EL (cell line): ENCODE results near the gene SNX9.
A peak's percentile ranks its signal among the peaks of the same experiment; 100 is the strongest.

Source experiments
- DNase-seq: peaks from one replicate; pipeline ENCODE4 v3.0.0-alpha.2; 2016

The SNX9 gene

DNA sequence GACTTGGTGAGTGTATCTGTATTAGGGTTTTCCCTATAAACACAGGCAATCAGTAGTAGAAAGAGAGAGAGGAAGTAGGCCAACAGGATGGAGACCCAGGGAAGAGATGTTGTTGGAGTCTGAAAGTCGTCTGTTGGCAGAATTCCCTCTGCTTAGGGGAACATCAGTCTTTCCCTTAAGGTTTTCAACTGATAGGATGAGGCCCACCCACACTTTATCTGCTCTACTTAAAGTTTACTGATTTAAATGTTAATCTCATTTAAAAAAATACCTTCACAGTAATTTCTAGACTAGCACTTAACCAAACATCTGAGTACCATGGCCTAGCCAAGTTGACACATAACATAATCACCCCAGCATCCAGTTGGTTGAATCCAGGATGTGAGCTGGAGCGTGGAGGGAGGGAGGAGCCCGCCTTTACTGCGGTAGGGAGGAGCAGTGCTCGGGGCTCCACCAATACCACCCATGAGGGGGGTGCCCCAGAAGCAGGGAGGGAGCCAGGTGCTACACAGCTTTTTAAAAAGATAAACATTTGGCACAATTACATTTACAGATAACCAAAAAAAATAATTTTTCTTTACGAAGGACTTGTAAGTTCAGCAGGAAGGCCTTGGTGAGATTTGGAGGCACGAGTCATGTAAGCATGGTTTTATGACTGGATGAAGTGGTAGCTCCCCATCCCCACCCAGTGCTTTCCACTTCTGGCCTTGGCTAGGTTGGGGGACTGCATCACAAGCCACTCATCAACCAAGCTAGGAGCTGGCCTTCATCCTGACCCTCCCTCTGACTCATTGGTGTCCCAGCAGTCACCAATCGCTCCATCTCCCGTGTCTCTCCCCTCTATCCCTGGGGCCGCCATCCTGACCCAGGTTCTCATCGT lies 18.4 kb upstream of the SNX9 start:
- DNase-seq: peak; percentile 29

DNA sequence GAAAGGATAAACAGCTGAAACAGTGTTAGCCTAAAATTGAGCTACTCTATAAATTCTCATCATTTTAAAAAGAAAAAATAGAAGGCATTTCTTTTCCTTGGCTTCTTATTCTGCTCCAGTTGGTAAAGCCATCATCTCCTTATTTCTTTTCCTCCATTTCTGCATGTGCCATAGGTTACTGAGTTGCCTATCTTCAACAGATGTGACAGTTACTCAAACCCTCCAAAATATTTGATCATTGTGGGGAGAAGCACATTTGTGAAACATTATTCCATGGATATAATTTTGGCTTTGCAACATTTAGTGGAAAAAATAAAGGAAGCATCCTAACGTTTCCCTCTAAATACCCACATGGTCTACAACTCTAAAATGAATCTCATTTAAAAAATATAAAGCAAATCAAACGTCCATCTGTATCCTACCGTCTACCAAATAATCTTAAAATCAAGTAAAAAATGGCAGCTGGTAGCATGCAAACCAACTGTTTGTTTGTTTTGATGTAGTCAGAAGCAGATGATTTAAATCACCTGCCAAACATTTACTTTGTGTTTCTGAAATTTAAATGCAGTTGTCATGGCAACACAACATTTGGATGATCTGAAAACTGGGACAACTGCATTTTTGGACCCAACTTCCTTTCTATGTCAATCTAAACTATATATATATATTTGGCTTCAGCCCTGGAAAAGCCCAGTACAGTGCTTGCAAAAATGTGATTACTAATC lies 16.8 kb upstream of the SNX9 start:
- no peak for DNase-seq

GRCh38 chr6:157806856-157807215 lies 16.2 kb upstream of the SNX9 start:
- DNase-seq: no peak

DNA sequence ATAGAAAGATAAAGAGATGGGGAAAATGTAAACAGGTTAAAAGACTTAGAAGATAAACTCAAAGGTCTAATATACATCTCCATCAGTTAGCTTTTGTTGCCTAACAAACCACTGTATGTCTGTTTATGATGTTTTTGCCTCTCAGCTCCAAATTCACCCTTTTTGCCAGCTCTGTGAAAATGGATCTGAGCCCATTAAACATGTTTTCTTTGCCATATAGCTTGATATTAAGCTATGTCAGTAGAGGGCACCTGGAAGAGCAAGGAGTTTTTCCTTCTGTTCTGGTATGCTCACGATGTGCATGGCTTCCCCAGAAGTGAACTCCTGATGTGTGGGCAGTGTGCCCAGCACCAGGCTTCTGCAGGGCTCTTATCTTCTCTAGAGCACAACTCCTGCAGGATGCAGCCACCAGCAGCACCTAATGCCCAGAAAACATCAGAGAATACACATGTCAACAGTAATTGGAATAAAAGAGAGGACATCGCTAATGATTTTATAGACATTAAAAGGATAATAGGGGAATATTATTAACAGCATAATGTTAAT lies 14.6 kb upstream of the SNX9 start:
- DNase-seq: no peak

DNA sequence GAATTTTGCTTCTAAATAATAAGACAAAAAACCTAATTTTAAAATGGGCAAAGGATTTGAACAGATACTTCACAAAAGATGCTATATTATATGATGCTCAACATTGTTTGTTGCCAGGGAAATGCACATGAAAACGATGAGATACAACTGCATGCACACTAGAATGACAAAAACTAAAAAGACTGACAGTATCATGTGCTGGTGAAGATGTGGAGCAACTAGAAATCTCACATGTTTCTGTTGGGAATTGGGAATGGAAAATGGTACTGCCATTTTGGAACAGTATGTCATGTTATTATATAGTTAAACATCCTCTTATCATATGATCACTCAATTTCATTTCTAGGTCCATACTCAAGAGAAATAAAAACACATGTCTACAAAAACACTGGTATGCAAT lies 13.4 kb upstream of the SNX9 start:
- no peak for DNase-seq

GRCh38 chr6:157811137-157811475 lies 11.9 kb upstream of the SNX9 start:
- no peak for DNase-seq

- peak; percentile 28 for DNase-seq
These were observed 11.4 kb upstream of the SNX9 start for GRCh38 chr6:157811476-157812173.

DNA sequence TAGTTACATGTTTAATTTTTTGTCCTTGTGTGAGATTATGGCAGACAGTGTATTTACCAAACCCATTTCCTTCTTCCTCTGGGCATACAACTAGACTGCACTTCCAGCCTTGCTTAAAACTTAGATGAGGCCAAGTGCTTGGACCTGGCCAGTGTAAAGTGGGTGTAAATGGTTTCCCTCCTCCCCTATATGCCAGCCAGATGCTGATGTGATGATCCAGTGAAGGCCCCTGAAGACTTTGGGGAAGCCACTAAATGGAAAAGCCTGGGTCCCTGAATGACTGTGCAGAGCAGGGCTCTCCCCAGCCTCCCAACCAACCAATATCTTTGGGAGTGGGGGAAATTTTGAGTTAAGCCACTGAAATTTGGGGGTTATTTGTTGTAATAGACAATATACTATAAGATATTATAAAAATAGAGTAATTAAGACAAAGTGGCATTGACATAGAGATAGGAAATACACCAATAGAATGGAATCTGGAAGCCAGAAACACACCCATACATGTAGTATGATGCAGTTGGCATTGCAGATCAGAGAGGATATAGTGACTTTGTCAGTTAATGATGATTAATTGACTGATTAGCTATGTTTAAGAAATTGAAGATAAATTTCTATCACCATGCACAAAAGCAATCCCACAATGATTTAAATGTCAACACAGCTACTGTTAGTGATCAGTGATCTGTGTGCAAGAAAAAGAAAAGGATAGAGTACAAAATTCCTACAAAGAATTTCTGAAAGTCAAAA lies 10.4 kb upstream of the SNX9 start:
- no peak for DNase-seq

DNA sequence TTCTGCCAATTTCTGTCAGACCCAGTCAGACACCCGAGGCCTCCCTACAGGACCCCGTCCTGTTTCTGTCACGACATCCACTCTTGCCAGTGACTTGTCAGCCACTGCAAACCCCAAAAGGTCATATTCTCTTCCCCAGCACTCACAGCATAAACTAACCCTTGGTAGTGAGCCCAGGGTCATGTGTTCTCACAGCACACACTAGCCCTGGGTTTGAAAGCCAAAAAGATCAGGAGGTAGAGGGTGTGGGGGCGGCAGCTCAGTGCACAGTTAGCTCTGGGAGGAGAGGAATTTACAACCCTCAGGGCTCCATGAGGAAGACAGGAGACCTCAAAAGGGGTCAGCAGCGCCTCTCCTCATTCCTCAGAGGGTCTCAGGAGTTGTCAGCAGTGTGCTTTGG lies 9.9 kb upstream of the SNX9 start:
- DNase-seq: peak; percentile 25

- DNase-seq: peak; percentile 74
These were observed 9.1 kb upstream of the SNX9 start for GRCh38 chr6:157813750-157814455.

DNA sequence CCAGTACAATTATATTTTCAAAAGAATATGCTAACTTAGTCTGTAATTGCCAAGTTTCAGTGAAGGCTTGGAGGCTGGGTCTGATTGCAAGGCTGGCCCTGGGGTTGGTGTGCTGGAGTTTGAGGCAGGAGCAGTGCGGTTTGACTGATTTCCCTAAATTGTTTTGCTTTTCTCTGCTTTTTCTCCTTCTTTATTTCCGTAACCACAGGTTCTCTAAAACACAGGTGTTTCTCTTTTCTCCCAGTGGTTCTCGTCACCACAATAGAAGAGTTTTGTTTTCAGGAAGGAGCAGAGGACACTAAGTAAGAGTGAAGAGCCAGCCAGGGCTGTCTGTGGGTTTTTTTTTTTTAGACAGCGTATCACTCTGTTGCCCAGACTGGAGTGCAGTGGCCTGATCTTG lies 8.2 kb upstream of the SNX9 start:
- no peak for DNase-seq

DNA sequence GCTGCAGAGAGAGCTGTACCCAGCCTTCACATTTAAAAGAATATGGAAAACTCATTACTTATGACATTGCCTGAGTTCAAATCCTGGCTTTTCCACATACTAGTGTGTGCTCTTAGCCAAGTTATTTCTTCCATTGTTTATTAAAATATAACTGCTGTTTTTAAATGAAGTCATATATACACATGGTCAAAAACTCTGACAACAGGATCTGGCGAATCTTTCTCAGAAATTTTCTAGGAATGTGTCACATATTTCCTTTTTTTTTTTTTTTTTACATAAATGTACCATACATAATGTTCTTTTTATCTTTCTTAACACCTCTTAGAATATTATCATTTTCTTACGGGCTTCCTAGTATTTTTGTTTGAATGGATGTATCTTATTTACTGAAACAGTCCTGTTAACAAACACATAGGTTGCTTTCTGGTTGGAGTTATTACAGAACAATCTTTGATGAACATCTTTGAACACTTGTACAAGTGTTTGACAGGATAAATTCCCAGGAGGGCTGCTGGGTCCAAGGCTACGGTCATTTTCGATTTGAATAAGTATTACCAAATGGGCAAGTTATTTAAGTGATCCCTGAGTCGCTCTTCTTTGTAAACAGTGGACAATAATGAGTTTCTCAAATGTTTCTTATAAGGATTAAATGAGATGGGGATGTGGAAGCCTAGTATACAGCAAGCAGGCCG lies 1.6 kb upstream of the SNX9 start:
- DNase-seq: peak; percentile 47

DNA sequence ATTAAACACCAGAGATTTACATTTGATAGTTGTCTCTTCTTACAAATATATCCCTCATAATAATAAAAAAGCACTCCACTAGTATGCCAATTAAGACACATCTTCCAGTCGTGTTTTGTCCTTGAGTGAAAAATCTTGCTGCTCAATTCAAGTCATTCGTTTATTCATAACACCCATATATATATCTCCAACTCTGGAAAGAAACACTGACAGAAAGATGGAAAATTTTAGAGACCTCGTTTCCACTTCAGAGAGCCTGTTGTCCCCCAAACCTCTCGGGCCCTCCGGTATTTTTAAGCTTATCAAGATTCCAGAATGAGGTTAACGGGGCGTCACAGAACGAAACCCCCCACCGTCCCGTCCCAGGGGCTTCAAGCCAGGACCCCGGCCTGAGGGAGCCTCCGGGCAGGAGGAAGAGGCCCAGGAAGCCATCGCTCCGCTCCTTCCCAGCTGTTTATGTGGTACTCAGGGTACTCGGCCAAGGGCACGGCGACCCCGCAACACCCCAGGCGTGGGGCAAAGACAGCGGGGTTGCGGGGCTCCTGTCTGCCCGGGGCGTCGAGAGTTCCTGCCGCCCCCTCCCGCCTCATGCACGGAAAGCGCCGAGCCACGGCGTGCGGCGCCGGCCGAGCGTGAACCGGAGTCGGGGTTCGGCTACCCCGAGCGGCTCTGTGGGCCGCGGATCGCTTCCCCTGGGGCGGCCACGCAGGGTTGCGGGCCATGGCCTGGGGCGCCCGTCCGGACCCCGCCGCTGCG lies 623 bp upstream of the SNX9 start:
- peak; percentile 26 for DNase-seq

DNA sequence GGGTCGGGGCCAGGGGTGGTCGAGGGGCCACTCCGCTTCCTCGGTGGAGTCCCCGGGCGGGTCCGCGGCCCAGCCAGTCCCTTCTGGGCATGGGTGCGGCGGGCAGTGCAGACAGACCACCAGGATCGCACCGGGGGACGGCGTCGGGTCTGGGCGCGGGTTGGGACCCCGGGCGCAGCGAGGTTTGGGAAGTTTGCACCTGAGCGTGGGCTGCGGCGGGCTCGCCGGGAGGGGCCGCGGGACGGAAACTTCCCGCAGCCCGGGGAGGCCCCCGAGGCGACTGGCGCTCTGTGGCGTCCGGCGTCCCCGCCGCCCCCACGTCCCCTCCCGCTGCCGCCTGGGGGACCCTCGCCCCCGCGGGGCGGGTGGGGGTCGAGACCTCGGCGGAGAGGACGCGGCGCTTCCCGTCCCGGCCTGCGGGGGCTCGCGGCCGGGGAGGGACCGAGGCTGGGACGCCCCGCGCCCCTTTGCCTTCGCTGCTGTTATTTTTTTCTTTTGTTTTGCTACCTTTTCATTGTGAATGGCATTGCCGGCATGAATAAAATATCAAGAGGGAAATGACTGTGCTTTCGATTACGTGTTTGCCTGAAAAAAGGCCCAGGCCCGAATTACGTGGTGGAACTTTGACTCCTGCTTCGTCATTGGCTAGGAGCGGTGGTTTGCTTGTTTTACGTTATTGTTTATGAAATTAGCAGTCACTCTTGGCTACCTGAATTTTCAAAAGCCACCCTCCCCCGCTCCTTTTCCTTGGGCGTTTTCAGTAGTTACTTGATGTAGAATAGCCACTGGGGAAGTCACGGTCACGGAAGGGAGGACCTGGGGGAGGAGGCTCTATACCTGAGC lies 703 bp downstream of the SNX9 start:
- peak; percentile 58 for DNase-seq

DNA sequence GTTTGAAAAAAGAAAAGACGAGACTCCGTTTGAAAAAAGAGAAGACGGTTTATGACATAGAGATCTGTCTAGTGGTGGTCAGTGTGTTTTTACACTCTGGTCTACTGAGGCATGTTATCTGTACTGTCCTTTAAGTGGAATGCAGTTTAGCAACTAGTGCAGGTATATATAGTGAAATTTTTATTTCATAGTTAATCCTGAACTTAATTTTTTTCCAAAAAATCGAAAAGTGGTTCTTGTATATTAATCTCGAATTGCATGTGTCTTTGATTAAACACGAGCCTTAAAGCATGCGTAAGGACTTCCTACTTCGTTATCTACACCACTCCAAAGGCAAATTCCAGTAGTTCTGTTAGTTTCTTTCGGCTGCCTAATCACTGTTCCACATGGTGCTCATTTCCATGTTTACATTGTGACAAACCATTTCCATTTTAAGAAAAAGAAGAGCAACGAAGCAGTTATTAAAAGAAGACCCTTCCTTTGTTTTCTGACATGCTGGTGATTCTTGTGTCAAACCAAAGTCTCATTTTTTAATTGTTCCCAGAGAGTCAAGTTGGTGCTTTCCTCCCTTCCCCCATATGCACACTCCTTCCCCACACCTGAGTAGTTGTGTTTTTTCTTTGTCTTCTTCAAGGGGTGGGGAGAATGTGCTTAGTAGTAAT lies 2.3 kb downstream of the SNX9 start:
- peak; percentile 43 for DNase-seq

GRCh38 chr6:157830354-157831017 lies 7.4 kb downstream of the SNX9 start:
- DNase-seq: no peak

DNA sequence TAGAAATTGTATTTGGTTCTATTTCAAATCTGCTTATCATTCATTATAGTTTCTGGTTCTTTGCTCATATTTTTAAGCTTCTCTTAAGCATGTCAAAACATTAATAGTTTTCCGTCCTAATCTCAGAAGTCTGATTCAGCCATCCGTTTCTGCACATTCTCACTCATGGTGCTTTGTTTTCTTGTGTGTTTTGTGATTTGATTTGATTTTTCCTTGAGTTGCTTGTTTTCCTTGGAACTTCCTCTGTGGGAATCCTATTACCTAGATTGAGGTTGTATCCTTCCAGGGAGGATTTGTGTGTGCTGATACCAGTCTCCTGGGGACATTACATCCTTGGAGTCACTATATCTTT lies 7.9 kb downstream of the SNX9 start:
- DNase-seq: no peak

GRCh38 chr6:157831424-157832249 lies 8.6 kb downstream of the SNX9 start:
- no peak for DNase-seq
